HepG2 (cell line): ENCODE data around the gene ZBTB46. TPM values are rescaled to one million over a fixed set of nuclear protein-coding genes. Genes with fewer than 3 reads are reported as not detected.

Source experiments
- AKAP8 ChIP-seq: sonication (generic); formaldehyde crosslinking; IDR thresholded peaks from 2 replicates; pipeline ENCODE4 v1.5.1; 2020; ENCODE audit warnings: mild to moderate bottlenecking, missing genetic modification reagents
- ARID4A ChIP-seq: sonication (generic); formaldehyde crosslinking; IDR thresholded peaks from 2 replicates; pipeline ENCODE4 v1.5.0; 2020; ENCODE audit warnings: mild to moderate bottlenecking, missing genetic modification reagents, borderline replicate concordance
- CREB1 ChIP-seq, 2 experiments: fragments of 450-650 bp in 1 of 2; IDR thresholded peaks; 2 replicates each; pipeline ENCODE4 v1.6.1; 2016 to 2017; ENCODE audit warnings: control low read depth in 1 of 2, mild to moderate bottlenecking in 1 of 2, missing compliant biosample characterization in 1 of 2, missing genetic modification characterization in 1 of 2
- EEA1 ChIP-seq: sonication (generic); formaldehyde crosslinking; IDR thresholded peaks from 2 replicates; pipeline ENCODE4 v1.5.1; 2020; ENCODE audit warnings: mild to moderate bottlenecking, missing genetic modification reagents, borderline replicate concordance
- FOXO1 ChIP-seq: sonication (generic); formaldehyde crosslinking; IDR thresholded peaks from 2 replicates; pipeline ENCODE4 v1.4.0; 2020; ENCODE audit warnings: missing genetic modification reagents
- KDM3A ChIP-seq: IDR thresholded peaks from 2 replicates; pipeline ENCODE4 v1.6.1; 2018; ENCODE audit warnings: low read depth, missing compliant biosample characterization
- POLR2A ChIP-seq, 2 experiments: IDR thresholded peaks; 2 replicates each; pipeline ENCODE4 v1.6.1; 2011; ENCODE audit warnings: low read depth in 2 of 2, low read length in 2 of 2, mild to moderate bottlenecking in 1 of 2, moderate library complexity in 1 of 2; ENCODE audit not compliant: insufficient read depth in 1 of 2
- PRMT3 ChIP-seq: sonication (generic); formaldehyde crosslinking; IDR thresholded peaks from 2 replicates; pipeline ENCODE4 v1.8.1; 2022; ENCODE audit warnings: low read depth, mild to moderate bottlenecking, moderate library complexity, missing genetic modification reagents, borderline replicate concordance
- PRPF4 ChIP-seq: fragments of 200-400 bp; formaldehyde crosslinking; IDR thresholded peaks from 2 replicates; pipeline ENCODE4 v1.6.1; 2016; ENCODE audit warnings: low read length, low read depth; ENCODE audit not compliant: poor library complexity, severe bottlenecking
- RBFOX2 ChIP-seq: fragments of 200-400 bp; formaldehyde crosslinking; IDR thresholded peaks from 2 replicates; pipeline ENCODE4 v1.6.1; 2017; ENCODE audit warnings: low read depth, mild to moderate bottlenecking, low read length
- SIX4 ChIP-seq: sonication (generic); formaldehyde crosslinking; IDR thresholded peaks from 2 replicates; pipeline ENCODE4 v1.4.0; 2020; ENCODE audit warnings: missing genetic modification reagents
- SP140L ChIP-seq: sonication (generic); formaldehyde crosslinking; IDR thresholded peaks from 2 replicates; pipeline ENCODE4 v1.4.0; 2020; ENCODE audit warnings: missing genetic modification reagents, borderline replicate concordance
- TOPORS ChIP-seq: sonication (generic); formaldehyde crosslinking; IDR thresholded peaks from 2 replicates; pipeline ENCODE4 v1.8.0; 2023; ENCODE audit warnings: mild to moderate bottlenecking, missing genetic modification reagents
- ZNF430 ChIP-seq: sonication (generic); formaldehyde crosslinking; IDR thresholded peaks from 2 replicates; pipeline ENCODE4 v1.9.0; 2021; ENCODE audit warnings: mild to moderate bottlenecking, missing genetic modification reagents
- ZNF468 ChIP-seq: sonication (generic); formaldehyde crosslinking; IDR thresholded peaks from 2 replicates; pipeline ENCODE4 v1.8.0; 2022; ENCODE audit warnings: mild to moderate bottlenecking, moderate library complexity, missing genetic modification reagents
- ZNF746 ChIP-seq: sonication (generic); formaldehyde crosslinking; IDR thresholded peaks from 2 replicates; pipeline ENCODE4 v1.8.0; 2022; ENCODE audit warnings: mild to moderate bottlenecking, missing genetic modification reagents
- ZNF766 ChIP-seq: sonication (generic); formaldehyde crosslinking; IDR thresholded peaks from 2 replicates; pipeline ENCODE4 v1.5.0; 2020; ENCODE audit warnings: missing genetic modification reagents, borderline replicate concordance
- ZNF879 ChIP-seq: sonication (generic); formaldehyde crosslinking; IDR thresholded peaks from 2 replicates; pipeline ENCODE4 v1.8.1; 2023; ENCODE audit warnings: missing genetic modification reagents
- ZSCAN12 ChIP-seq: sonication (generic); formaldehyde crosslinking; IDR thresholded peaks from 2 replicates; pipeline ENCODE4 v1.9.0; 2021; ENCODE audit warnings: mild to moderate bottlenecking, missing genetic modification reagents
- polyA plus RNA-seq, 8 experiments: library from polyadenylated mRNA; depleted of rRNA in 3 of 8; stranded (reverse) in 7 of 8; unstranded in 1 of 8; fragments of >200 nt; fragmentation: Illumina TruSeq in 4 of 8; extraction: Trizol in 4 of 8; gene quantifications; 2 replicates each; pipeline versions ENCODE4 v1.2.1 to v1.2.3, GENCODE V29; 2011 to 2016; ENCODE audit warnings: low read depth in 4 of 8, missing spikeins in 1 of 8, mixed read lengths in 1 of 8; ENCODE audit not compliant: insufficient read depth in 1 of 8
- total RNA-seq, 5 experiments: library from RNA; depleted of rRNA; stranded (reverse); fragments of >200 nt; fragmentation: Illumina TruSeq; extraction: Trizol; gene quantifications; 2 replicates each; pipeline ENCODE4 v1.2.3, GENCODE V29; 2016; ENCODE audit warnings: low read depth in 1 of 5
- TF ChIP-seq, protein P1 (sequence below): sonication (generic); formaldehyde crosslinking; IDR thresholded peaks from 2 replicates; pipeline ENCODE4 v1.4.0; 2020; ENCODE audit warnings: missing genetic modification reagents
- TF ChIP-seq, protein P2 (sequence below): sonication (generic); formaldehyde crosslinking; IDR thresholded peaks from 2 replicates; pipeline ENCODE4 v1.5.1; 2020; ENCODE audit warnings: missing genetic modification reagents, mild to moderate bottlenecking, borderline replicate concordance

ZBTB46 gene
- total and polyA plus RNA-seq, 2 of the 13 experiments (the other 11 are each of a cell fraction or from before 2014, with no cell fraction given): 1.6 to 13.5 TPM

DNA sequence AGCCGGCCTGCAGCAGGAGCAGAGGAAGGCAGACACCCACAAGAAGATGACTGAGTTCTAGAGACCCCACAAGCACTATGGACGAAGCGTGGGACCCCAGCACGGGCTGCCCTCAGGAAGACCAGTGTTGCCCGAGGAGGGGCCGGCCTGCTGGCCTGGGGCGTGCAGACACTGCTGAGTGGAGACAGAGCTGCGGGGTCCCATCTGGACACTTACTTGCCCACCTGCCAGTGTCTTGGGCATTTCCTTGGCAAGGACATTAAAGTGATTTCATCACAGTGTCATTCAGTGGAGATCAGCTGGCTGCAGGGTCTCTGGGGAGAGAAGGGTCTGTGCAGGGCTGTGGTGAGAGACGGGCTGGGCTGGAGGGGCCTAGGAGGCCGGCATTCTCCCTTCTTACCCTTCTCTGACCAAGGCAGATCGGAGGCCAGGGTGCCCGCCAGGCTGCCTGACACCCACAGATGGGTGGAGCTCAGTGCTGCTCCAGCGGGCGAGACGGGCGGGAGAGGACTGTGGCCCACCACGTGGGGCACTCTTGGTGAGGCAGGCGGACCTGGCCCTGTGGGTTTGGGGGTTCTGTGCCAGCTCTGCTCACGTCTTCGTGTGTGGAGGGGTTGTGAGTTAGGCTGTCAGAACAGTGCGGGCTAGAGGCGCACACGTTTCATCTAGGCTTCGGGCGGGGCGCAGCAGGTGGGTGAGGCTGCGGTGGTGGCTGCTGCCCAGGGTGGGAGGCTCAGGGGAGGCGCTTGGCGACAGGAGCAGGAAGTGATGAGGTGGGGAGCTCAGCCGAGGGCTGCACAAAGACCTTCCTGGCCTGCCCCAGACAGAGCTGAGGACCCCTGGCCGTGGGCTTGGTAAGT is 95.0 kb downstream of the ZBTB46 start, which contains the start of gene LIME1 (continued):
- TF ChIP-seq ARID4A (CRISPR knock-in tag) (no peak), POLR2A (IDR thresholded peaks at IDR 0.05; ENCODE audit: insufficient read depth in 1 of 2, low read depth in 2 of 2, low read length in 2 of 2) (no peak), SIX4 (no peak), SP140L (CRISPR knock-in tag) (no peak), ZNF766 (CRISPR knock-in tag) (no peak), RBFOX2 (peak; percentile 40), EEA1 (CRISPR knock-in tag) (no peak), ZNF879 (CRISPR knock-in tag) (no peak), TOPORS (no peak), ZSCAN12 (no peak), PRMT3 (CRISPR knock-in tag) (no peak), CREB1 (IDR thresholded peaks at IDR 0.05) (no peak), CREB1 (CRISPR knock-in tag; IDR thresholded peaks at IDR 0.05) (no peak), AKAP8 (CRISPR knock-in tag) (peak; percentile 77), FOXO1 (no peak), ZNF430 (CRISPR knock-in tag) (peak; percentile 61; the same call in 1 of the 2 replicates), PRPF4 (no peak), ZNF468 (no peak), KDM3A (CRISPR knock-in tag) (no peak), ZNF746 (CRISPR knock-in tag) (no peak)
- TF ChIP-seq, protein P1, sequence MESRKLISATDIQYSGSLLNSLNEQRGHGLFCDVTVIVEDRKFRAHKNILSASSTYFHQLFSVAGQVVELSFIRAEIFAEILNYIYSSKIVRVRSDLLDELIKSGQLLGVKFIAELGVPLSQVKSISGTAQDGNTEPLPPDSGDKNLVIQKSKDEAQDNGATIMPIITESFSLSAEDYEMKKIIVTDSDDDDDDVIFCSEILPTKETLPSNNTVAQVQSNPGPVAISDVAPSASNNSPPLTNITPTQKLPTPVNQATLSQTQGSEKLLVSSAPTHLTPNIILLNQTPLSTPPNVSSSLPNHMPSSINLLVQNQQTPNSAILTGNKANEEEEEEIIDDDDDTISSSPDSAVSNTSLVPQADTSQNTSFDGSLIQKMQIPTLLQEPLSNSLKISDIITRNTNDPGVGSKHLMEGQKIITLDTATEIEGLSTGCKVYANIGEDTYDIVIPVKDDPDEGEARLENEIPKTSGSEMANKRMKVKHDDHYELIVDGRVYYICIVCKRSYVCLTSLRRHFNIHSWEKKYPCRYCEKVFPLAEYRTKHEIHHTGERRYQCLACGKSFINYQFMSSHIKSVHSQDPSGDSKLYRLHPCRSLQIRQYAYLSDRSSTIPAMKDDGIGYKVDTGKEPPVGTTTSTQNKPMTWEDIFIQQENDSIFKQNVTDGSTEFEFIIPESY (CRISPR knock-in tag): peak; percentile 56; the same call in 1 of the 2 replicates
- TF ChIP-seq, protein P2, sequence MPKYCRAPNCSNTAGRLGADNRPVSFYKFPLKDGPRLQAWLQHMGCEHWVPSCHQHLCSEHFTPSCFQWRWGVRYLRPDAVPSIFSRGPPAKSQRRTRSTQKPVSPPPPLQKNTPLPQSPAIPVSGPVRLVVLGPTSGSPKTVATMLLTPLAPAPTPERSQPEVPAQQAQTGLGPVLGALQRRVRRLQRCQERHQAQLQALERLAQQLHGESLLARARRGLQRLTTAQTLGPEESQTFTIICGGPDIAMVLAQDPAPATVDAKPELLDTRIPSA: no peak
